ENCODE data around the gene EIF3M. TPM values are rescaled to one million over a fixed set of nuclear protein-coding genes. Genes with fewer than 3 reads are reported as not detected.

The EIF3M gene
- total RNA-seq, 1 donor from 2014 or later: 235 TPM

GRCh38 chr11:32615422-32615821, 31.8 kb downstream of the EIF3M start:
- H3K4me3 Mint-ChIP-seq (ENCODE audit: unreplicated experiment): no peak overlapping the region
- DNase-seq (ENCODE audit: low spot score): no peak
- TF ChIP-seq CTCF (IDR thresholded peaks at IDR 0.05; ENCODE audit: unreplicated experiment): no peak
- H3K4me1 Mint-ChIP-seq (ENCODE audit: unreplicated experiment): no peaks in the 10 kb centered on the region
- H3K27me3 Mint-ChIP-seq (ENCODE audit: unreplicated experiment): no peaks in the 10 kb centered on the region
- H3K27ac Mint-ChIP-seq (ENCODE audit: unreplicated experiment): no peak overlapping the region
- H3K9me3 Mint-ChIP-seq (ENCODE audit: unreplicated experiment): no peaks in the 10 kb centered on the region
- H3K36me3 Mint-ChIP-seq (ENCODE audit: low read depth, unreplicated experiment): no peaks in the 10 kb centered on the region

- DNase-seq (ENCODE audit: low spot score): no peak
- no peaks in the 10 kb centered on the region for H3K4me1 Mint-ChIP-seq (ENCODE audit: unreplicated experiment)
- H3K27me3 Mint-ChIP-seq (ENCODE audit: unreplicated experiment): no peaks in the 10 kb centered on the region
These were observed 33.3 kb downstream of the EIF3M start for GRCh38 chr11:32616903-32617302.

GRCh38 chr11:32630844-32631243, 47.2 kb downstream of the EIF3M start:
- Mint-ChIP-seq H3K4me1 (ENCODE audit: unreplicated experiment) (no peaks in the 10 kb centered on the region), H3K4me3 (ENCODE audit: unreplicated experiment) (no peak overlapping the region), H3K27me3 (ENCODE audit: unreplicated experiment) (peaks cover 2% of the 10 kb centered on the region), H3K27ac (ENCODE audit: unreplicated experiment) (no peak overlapping the region), H3K36me3 (ENCODE audit: low read depth, unreplicated experiment) (no peaks in the 10 kb centered on the region), H3K9me3 (ENCODE audit: unreplicated experiment) (no peaks in the 10 kb centered on the region)
- no peak for DNase-seq (ENCODE audit: low spot score)
- TF ChIP-seq CTCF (IDR thresholded peaks at IDR 0.05; ENCODE audit: unreplicated experiment): no peak

More at GRCh38 chr11:32616903-32617302, 33.3 kb downstream of the EIF3M start:
- H3K27ac Mint-ChIP-seq (ENCODE audit: unreplicated experiment): no peak overlapping the region
- no peak for TF ChIP-seq CTCF (IDR thresholded peaks at IDR 0.05; ENCODE audit: unreplicated experiment)
- H3K4me3 Mint-ChIP-seq (ENCODE audit: unreplicated experiment): no peak overlapping the region
- H3K9me3 Mint-ChIP-seq (ENCODE audit: unreplicated experiment): no peaks in the 10 kb centered on the region
- H3K36me3 Mint-ChIP-seq (ENCODE audit: low read depth, unreplicated experiment): no peaks in the 10 kb centered on the region

- no peak for DNase-seq (ENCODE audit: low spot score)
- TF ChIP-seq CTCF (IDR thresholded peaks at IDR 0.05; ENCODE audit: unreplicated experiment): no peak
- no peak overlapping the region for H3K4me3 Mint-ChIP-seq (ENCODE audit: unreplicated experiment)
- no peaks in the 10 kb centered on the region for H3K4me1 Mint-ChIP-seq (ENCODE audit: unreplicated experiment)
- H3K27ac Mint-ChIP-seq (ENCODE audit: unreplicated experiment): no peak overlapping the region
- H3K27me3 Mint-ChIP-seq (ENCODE audit: unreplicated experiment): no peaks in the 10 kb centered on the region
- no peaks in the 10 kb centered on the region for H3K36me3 Mint-ChIP-seq (ENCODE audit: low read depth, unreplicated experiment)
- H3K9me3 Mint-ChIP-seq (ENCODE audit: unreplicated experiment): no peaks in the 10 kb centered on the region
These were observed 52.2 kb downstream of the EIF3M start for GRCh38 chr11:32635819-32636218.

- DNase-seq (ENCODE audit: low spot score): no peak
- H3K4me1 Mint-ChIP-seq (ENCODE audit: unreplicated experiment): no peaks in the 10 kb centered on the region
- H3K36me3 Mint-ChIP-seq (ENCODE audit: low read depth, unreplicated experiment): no peaks in the 10 kb centered on the region
- no peak overlapping the region for H3K27ac Mint-ChIP-seq (ENCODE audit: unreplicated experiment)
- H3K27me3 Mint-ChIP-seq (ENCODE audit: unreplicated experiment): peaks cover 2% of the 10 kb centered on the region
- no peak for TF ChIP-seq CTCF (IDR thresholded peaks at IDR 0.05; ENCODE audit: unreplicated experiment)
- H3K9me3 Mint-ChIP-seq (ENCODE audit: unreplicated experiment): no peaks in the 10 kb centered on the region
- no peak overlapping the region for H3K4me3 Mint-ChIP-seq (ENCODE audit: unreplicated experiment)
These were observed 57.7 kb downstream of the EIF3M start for GRCh38 chr11:32641361-32641760.

Measured in endothelial cell (in vitro differentiated cells).